Measurements from ENCODE around the gene MTHFSD.

- TF ChIP-seq, protein P1, sequence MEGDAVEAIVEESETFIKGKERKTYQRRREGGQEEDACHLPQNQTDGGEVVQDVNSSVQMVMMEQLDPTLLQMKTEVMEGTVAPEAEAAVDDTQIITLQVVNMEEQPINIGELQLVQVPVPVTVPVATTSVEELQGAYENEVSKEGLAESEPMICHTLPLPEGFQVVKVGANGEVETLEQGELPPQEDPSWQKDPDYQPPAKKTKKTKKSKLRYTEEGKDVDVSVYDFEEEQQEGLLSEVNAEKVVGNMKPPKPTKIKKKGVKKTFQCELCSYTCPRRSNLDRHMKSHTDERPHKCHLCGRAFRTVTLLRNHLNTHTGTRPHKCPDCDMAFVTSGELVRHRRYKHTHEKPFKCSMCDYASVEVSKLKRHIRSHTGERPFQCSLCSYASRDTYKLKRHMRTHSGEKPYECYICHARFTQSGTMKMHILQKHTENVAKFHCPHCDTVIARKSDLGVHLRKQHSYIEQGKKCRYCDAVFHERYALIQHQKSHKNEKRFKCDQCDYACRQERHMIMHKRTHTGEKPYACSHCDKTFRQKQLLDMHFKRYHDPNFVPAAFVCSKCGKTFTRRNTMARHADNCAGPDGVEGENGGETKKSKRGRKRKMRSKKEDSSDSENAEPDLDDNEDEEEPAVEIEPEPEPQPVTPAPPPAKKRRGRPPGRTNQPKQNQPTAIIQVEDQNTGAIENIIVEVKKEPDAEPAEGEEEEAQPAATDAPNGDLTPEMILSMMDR (IDR thresholded peaks at IDR 0.05): no peak
- TF ChIP-seq POLR2A (IDR thresholded peaks at IDR 0.05; ENCODE audit: low read depth): no peak
Measured at GRCh38 chr16:86494039-86494564, 60.9 kb downstream of the MTHFSD start.
